WTC11 (cell line): ENCODE data around the gene AVPR1A. TPM values are rescaled to one million over a fixed set of nuclear protein-coding genes. Genes with fewer than 3 reads are reported as not detected.

Experiments
- ATAC-seq: fragments of 200-7000 bp; cut with Tn5 transposase; 2 replicates; pipeline ENCODE4 v1.10.0; 2021; ENCODE audit warnings: mild to moderate bottlenecking, moderate library complexity
- CTCF ChIA-PET: fragments of 300-600 bp; sonication (Branson Sonifier 250); formaldehyde crosslinking; loops from one replicate; lab custom pipeline; 2021; ENCODE audit warnings: antibody characterized with exemption; lab: Charles Lee
- POLR2A ChIA-PET: fragments of 350-600 bp; sonication (Branson Sonifier 250); formaldehyde crosslinking; loops from one replicate; lab custom pipeline; 2021; ENCODE audit warnings: antibody characterized with exemption; lab: Charles Lee
- DNase-seq: peaks from one replicate; pipeline ENCODE4 v3.0.0; 2021; ENCODE audit warnings: low spot score
- H3K27ac Mint-ChIP-seq: 2 replicates; pipeline ENCODE4 v1.8.0; 2021; ENCODE audit warnings: mixed read lengths
- H3K27me3 Mint-ChIP-seq: 2 replicates; pipeline ENCODE4 v1.8.0; 2021; ENCODE audit warnings: low read depth, mild to moderate bottlenecking, moderate library complexity, mixed read lengths
- H3K36me3 Mint-ChIP-seq: 2 replicates; pipeline ENCODE4 v1.8.0; 2021; ENCODE audit warnings: mixed read lengths
- H3K4me1 Mint-ChIP-seq: 2 replicates; pipeline ENCODE4 v1.8.0; 2022; ENCODE audit warnings: mixed read lengths
- H3K4me3 Mint-ChIP-seq: 2 replicates; pipeline ENCODE4 v1.8.0; 2021; ENCODE audit warnings: mild to moderate bottlenecking, moderate library complexity, mixed read lengths
- H3K9me3 Mint-ChIP-seq: 2 replicates; pipeline ENCODE4 v1.8.0; 2021; ENCODE audit warnings: mixed read lengths
- CDX4 ChIP-seq: fragments of 250-450 bp; sonication (Bioruptor Pico); IDR thresholded peaks from 2 replicates; pipeline ENCODE4 v1.9.0; 2021; ENCODE audit warnings: moderate library complexity, mild to moderate bottlenecking, inconsistent platforms, borderline replicate concordance
- CREM ChIP-seq: sonication (generic); formaldehyde crosslinking; IDR thresholded peaks from 2 replicates; pipeline ENCODE4 v1.8.1; 2022; ENCODE audit warnings: mild to moderate bottlenecking, missing genetic modification reagents, moderate library complexity
- CTCF ChIP-seq: fragments of 200-600 bp; IDR thresholded peaks from 2 replicates; pipeline ENCODE4 v1.8.0; 2022; ENCODE audit warnings: antibody characterized with exemption
- ESRRA ChIP-seq: sonication (generic); formaldehyde crosslinking; IDR thresholded peaks from 2 replicates; pipeline ENCODE4 v1.8.1; 2022; ENCODE audit warnings: mild to moderate bottlenecking, missing genetic modification reagents, borderline replicate concordance
- FOXK1 ChIP-seq: sonication (generic); formaldehyde crosslinking; IDR thresholded peaks from 2 replicates; pipeline ENCODE4 v1.8.0; 2022; ENCODE audit warnings: mild to moderate bottlenecking, moderate library complexity, missing genetic modification reagents
- GTF2I ChIP-seq: fragments of 250-450 bp; sonication (Bioruptor Pico); conservative IDR thresholded peaks from 2 replicates; pipeline ENCODE4 v1.4.0; 2021; ENCODE audit warnings: mild to moderate bottlenecking
- JUN ChIP-seq: sonication (generic); formaldehyde crosslinking; IDR thresholded peaks from 2 replicates; pipeline ENCODE4 v1.8.0; 2023; ENCODE audit warnings: mild to moderate bottlenecking, missing genetic modification reagents
- OVOL2 ChIP-seq: fragments of 250-450 bp; sonication (Bioruptor Pico); IDR thresholded peaks from 2 replicates; pipeline ENCODE4 v1.9.0; 2021; ENCODE audit warnings: mild to moderate bottlenecking, borderline replicate concordance
- RORB ChIP-seq: fragments of 250-450 bp; sonication (Bioruptor Pico); IDR thresholded peaks from 2 replicates; pipeline ENCODE4 v1.9.0; 2021; ENCODE audit warnings: mild to moderate bottlenecking
- SMAD3 ChIP-seq: sonication (generic); formaldehyde crosslinking; IDR thresholded peaks from 2 replicates; pipeline ENCODE4 v1.8.0; 2022; ENCODE audit warnings: missing genetic modification reagents, mild to moderate bottlenecking, borderline replicate concordance
- SMAD4 ChIP-seq: sonication (generic); formaldehyde crosslinking; IDR thresholded peaks from 2 replicates; pipeline ENCODE4 v1.8.0; 2022; ENCODE audit warnings: mild to moderate bottlenecking, missing genetic modification reagents
- SOX15 ChIP-seq: fragments of 250-450 bp; sonication (Bioruptor Pico); IDR thresholded peaks from 2 replicates; pipeline ENCODE4 v1.9.0; 2021; ENCODE audit warnings: mild to moderate bottlenecking
- TCF7 ChIP-seq: sonication (generic); formaldehyde crosslinking; IDR thresholded peaks from 2 replicates; pipeline ENCODE4 v1.8.0; 2022; ENCODE audit warnings: mild to moderate bottlenecking, low read depth, missing genetic modification reagents, moderate library complexity
- TEAD4 ChIP-seq: sonication (generic); formaldehyde crosslinking; IDR thresholded peaks from 2 replicates; pipeline ENCODE4 v1.8.0; 2022; ENCODE audit warnings: mild to moderate bottlenecking, missing genetic modification reagents
- USF2 ChIP-seq: sonication (generic); formaldehyde crosslinking; IDR thresholded peaks from 2 replicates; pipeline ENCODE4 v1.8.1; 2023; ENCODE audit warnings: mild to moderate bottlenecking, missing genetic modification reagents, moderate library complexity
- ZBTB43 ChIP-seq: sonication (generic); formaldehyde crosslinking; IDR thresholded peaks from 2 replicates; pipeline ENCODE4 v1.8.1; 2023; ENCODE audit warnings: mild to moderate bottlenecking, missing genetic modification reagents
- ZMAT4 ChIP-seq: fragments of 250-450 bp; sonication (Bioruptor Pico); IDR thresholded peaks from 2 replicates; pipeline ENCODE4 v1.9.0; 2021; ENCODE audit warnings: mild to moderate bottlenecking
- total RNA-seq: library from RNA; stranded (reverse); gene quantifications from 3 replicates; pipeline ENCODE4 v1.2.3, GENCODE V29; 2021
- TF ChIP-seq, protein P1 (sequence below): fragments of 250-450 bp; sonication (Bioruptor Pico); IDR thresholded peaks from 2 replicates; pipeline ENCODE4 v2.1.2; 2022; ENCODE audit warnings: mild to moderate bottlenecking, moderate library complexity

The AVPR1A gene
- total RNA-seq, 1 experiment from 2014 or later: 0.24 TPM

DNA sequence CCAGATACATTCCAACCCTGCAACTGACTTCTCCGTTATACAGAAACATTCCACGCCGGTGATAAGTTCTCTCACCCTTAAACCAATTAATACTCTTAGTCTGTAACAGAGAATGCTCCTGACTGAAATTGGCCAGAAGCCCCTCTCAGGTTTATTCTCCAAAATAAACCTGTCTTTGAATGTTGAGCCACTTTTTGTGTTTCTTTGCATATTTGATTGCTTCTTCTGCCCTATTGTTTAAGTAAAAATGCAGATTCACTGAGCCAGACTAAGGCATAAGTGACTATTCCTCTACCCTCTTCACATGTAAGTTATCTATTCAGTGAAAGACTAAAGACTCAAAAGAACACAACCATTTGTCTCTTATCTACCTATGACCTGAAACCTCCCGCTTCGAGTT, 3.6 kb upstream of the AVPR1A start:
- Mint-ChIP-seq H3K4me3 (no peak overlapping the region), H3K27ac (no peak overlapping the region), H3K9me3 (peaks cover 18% of the 10 kb centered on the region), H3K27me3 (peaks cover 31% of the 10 kb centered on the region), H3K4me1 (peaks cover 16% of the 10 kb centered on the region), H3K36me3 (peaks cover 14% of the 10 kb centered on the region)
- TF ChIP-seq RORB (CRISPR knock-in tag) (no peak), GTF2I (peak; percentile 45; the same call in 1 of the 2 replicates)
- DNase-seq (no peak), ATAC-seq (no peak)
- ChIA-PET CTCF (no interaction called here), POLR2A (no interaction called here)

- Mint-ChIP-seq H3K27me3 (peaks cover 52% of the 10 kb centered on the region), H3K27ac (no peak overlapping the region), H3K36me3 (peaks cover 14% of the 10 kb centered on the region), H3K4me1 (peaks cover 19% of the 10 kb centered on the region), H3K4me3 (peak overlapping the region; percentile 82), H3K9me3 (peaks cover 18% of the 10 kb centered on the region)
- POLR2A ChIA-PET: no interaction called here
- ATAC-seq (no peak), DNase-seq (no peak)
- TF ChIP-seq ESRRA: no peak
- no peak for TF ChIP-seq SMAD4 (CRISPR knock-in tag)
- no peak for TF ChIP-seq OVOL2 (CRISPR knock-in tag)
- no peak for TF ChIP-seq SOX15 (CRISPR knock-in tag)
- no peak for TF ChIP-seq ZBTB43 (CRISPR knock-in tag)
- TF ChIP-seq TCF7 (CRISPR knock-in tag): no peak
- no peak for TF ChIP-seq CDX4 (CRISPR knock-in tag)
- TF ChIP-seq TEAD4 (CRISPR knock-in tag): no peak
- TF ChIP-seq GTF2I: no peak
- no peak for TF ChIP-seq USF2
- no peak for TF ChIP-seq SMAD3 (CRISPR knock-in tag)
- TF ChIP-seq, protein P1, sequence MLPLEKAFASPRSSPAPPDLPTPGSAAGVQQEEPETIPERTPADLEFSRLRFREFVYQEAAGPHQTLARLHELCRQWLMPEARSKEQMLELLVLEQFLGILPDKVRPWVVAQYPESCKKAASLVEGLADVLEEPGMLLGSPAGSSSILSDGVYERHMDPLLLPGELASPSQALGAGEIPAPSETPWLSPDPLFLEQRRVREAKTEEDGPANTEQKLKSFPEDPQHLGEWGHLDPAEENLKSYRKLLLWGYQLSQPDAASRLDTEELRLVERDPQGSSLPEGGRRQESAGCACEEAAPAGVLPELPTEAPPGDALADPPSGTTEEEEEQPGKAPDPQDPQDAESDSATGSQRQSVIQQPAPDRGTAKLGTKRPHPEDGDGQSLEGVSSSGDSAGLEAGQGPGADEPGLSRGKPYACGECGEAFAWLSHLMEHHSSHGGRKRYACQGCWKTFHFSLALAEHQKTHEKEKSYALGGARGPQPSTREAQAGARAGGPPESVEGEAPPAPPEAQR: no peak
- TF ChIP-seq JUN (CRISPR knock-in tag): no peak
- no peak for TF ChIP-seq FOXK1 (CRISPR knock-in tag)
- no peak for TF ChIP-seq RORB (CRISPR knock-in tag)
- TF ChIP-seq CREM (CRISPR knock-in tag): no peak
- CTCF ChIA-PET: interaction anchor here (0.6 to 3.8 kb wide), 44 partner anchors 8 to 717 kb away, joined by 3 to 31 read pairs (median 4); partner anchors contain the start of gene PPM1H
Measured at GRCh38 chr12:63152321-63152700, 1.3 kb upstream of the AVPR1A start.

DNA sequence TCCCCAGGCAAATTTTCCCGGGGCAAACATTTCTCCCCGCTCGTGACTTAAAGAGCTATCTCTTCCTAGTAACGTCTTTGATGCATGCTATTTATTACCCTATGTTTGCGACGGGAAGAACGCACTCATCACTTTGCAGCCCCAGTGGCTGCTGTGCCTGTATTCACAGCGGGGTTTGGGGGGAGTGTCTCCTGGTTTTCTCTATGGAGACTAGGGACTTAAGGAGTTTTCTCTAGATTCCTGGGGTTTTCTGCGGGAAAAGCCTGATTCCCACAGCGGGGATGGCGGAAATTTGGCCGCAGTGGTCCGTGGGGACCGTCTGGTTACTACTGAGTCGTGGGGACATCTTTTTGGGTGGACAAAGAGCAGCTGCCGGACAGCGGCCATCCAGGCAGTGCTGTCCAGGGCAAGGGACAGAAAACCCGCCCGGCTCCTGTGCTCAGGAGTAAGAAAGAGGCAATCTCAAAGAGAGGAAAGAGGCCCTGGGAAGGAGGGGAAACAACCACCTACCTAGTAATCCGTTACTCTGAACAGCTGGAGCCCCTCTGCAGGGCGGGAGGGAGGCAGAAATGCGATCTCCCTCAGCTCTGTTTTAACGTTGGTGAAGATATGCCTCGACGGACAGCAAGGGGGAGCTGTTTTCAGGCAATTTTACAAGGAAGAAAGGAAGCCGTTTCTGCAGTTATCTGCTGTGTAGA, 771 bp upstream of the AVPR1A start:
- peaks cover 58% of the 10 kb centered on the region for H3K27me3 Mint-ChIP-seq
- H3K36me3 Mint-ChIP-seq: peaks cover 14% of the 10 kb centered on the region
- peaks cover 19% of the 10 kb centered on the region for H3K4me1 Mint-ChIP-seq
- POLR2A ChIA-PET: no interaction called here
- peak; percentile 72 for DNase-seq
- TF ChIP-seq ZMAT4: no peak
- peak; percentile 88 for TF ChIP-seq CTCF
- peak; percentile 78 for ATAC-seq
- H3K9me3 Mint-ChIP-seq: peaks cover 18% of the 10 kb centered on the region
- no peak overlapping the region for H3K27ac Mint-ChIP-seq
- peak overlapping the region; percentile 82 for H3K4me3 Mint-ChIP-seq
- CTCF ChIA-PET: interaction anchor here (0.5 to 3.8 kb wide), 53 partner anchors 9 to 716 kb away, joined by 3 to 31 read pairs (median 4); partner anchors contain the start of gene PPM1H
